Nephron progenitor cell (in vitro differentiated cells): ENCODE results near the gene ZBTB49.

ENCODE experiments used
- DNase-seq: peaks from one replicate; pipeline ENCODE4 v3.0.0; 2021
- H3K27ac Mint-ChIP-seq: 2 replicates; pipeline ENCODE4 v1.8.0; 2021; ENCODE audit warnings: mild to moderate bottlenecking, moderate library complexity, mixed read lengths
- H3K27me3 Mint-ChIP-seq: 2 replicates; pipeline ENCODE4 v1.8.0; 2021; ENCODE audit warnings: mild to moderate bottlenecking, low read depth, mixed read lengths; ENCODE audit not compliant: poor library complexity
- H3K36me3 Mint-ChIP-seq: 2 replicates; pipeline ENCODE4 v1.8.0; 2021; ENCODE audit warnings: low read depth, mixed read lengths
- H3K4me1 Mint-ChIP-seq: 2 replicates; pipeline ENCODE4 v1.8.0; 2021; ENCODE audit warnings: mixed read lengths
- H3K4me3 Mint-ChIP-seq: 2 replicates; pipeline ENCODE4 v1.8.0; 2021; ENCODE audit warnings: mild to moderate bottlenecking, moderate library complexity, mixed read lengths
- H3K9me3 Mint-ChIP-seq: 2 replicates; pipeline ENCODE4 v1.8.0; 2021; ENCODE audit warnings: mild to moderate bottlenecking, moderate library complexity, mixed read lengths
- TF ChIP-seq, protein P1 (sequence below): fragments of 200-600 bp; sonication (generic); IDR thresholded peaks from 2 replicates; pipeline ENCODE4 v1.5.0; 2021; ENCODE audit warnings: antibody characterized with exemption

The ZBTB49 gene

DNA sequence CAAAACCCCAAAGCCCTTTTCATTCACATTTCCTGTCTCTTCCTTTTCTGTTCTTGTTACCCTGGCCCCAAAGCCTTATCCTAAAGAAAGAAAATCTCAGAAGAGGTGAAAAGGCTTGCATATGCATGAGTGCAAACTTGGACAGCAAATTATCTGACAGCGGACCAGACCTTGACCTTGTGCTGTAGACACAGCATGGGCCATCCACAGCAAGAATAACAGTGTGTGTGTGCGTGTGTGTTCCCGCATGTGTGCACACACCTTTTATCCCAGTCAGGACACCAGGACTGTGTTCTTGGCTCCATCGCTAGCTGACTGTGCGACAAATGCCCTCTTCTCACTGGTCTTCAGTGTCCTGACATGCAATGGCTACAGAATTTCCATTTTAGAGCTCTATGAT, 35.3 kb downstream of the ZBTB49 start:
- no peaks in the 10 kb centered on the region for H3K9me3 Mint-ChIP-seq
- H3K4me1 Mint-ChIP-seq, result no peaks in the 10 kb centered on the region
- TF ChIP-seq, protein P1, sequence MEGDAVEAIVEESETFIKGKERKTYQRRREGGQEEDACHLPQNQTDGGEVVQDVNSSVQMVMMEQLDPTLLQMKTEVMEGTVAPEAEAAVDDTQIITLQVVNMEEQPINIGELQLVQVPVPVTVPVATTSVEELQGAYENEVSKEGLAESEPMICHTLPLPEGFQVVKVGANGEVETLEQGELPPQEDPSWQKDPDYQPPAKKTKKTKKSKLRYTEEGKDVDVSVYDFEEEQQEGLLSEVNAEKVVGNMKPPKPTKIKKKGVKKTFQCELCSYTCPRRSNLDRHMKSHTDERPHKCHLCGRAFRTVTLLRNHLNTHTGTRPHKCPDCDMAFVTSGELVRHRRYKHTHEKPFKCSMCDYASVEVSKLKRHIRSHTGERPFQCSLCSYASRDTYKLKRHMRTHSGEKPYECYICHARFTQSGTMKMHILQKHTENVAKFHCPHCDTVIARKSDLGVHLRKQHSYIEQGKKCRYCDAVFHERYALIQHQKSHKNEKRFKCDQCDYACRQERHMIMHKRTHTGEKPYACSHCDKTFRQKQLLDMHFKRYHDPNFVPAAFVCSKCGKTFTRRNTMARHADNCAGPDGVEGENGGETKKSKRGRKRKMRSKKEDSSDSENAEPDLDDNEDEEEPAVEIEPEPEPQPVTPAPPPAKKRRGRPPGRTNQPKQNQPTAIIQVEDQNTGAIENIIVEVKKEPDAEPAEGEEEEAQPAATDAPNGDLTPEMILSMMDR, result no peak
- H3K27me3 Mint-ChIP-seq, result peaks cover 17% of the 10 kb centered on the region
- H3K27ac Mint-ChIP-seq, result no peak overlapping the region
- no peak overlapping the region for H3K4me3 Mint-ChIP-seq
- H3K36me3 Mint-ChIP-seq, result peaks cover 18% of the 10 kb centered on the region
- no peak for DNase-seq

DNA sequence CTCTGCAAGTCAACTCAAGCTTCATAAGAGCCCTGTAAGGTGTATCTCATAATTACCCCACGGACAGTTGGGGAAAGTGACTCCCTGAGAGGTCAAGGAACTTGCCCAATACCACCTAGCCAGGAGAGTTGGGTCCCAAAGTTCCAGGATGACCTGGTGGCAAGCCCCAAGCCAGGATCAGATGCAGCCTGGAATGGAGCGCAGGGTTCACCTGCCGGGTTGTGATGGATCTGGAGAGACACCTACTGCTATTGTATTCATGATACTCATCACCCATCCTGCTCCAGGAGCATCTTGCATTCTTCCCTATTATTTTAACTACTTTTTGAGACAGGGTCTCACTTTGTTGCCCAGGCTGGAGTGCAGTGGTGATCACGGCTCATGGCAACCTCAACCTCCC, 36.1 kb downstream of the ZBTB49 start:
- no peaks in the 10 kb centered on the region for H3K9me3 Mint-ChIP-seq
- H3K36me3 Mint-ChIP-seq, result peaks cover 11% of the 10 kb centered on the region
- TF ChIP-seq, protein P1, result no peak
- DNase-seq, result no peak
- no peaks in the 10 kb centered on the region for H3K4me1 Mint-ChIP-seq
- peaks cover 20% of the 10 kb centered on the region for H3K27me3 Mint-ChIP-seq
- H3K27ac Mint-ChIP-seq, result no peak overlapping the region
- H3K4me3 Mint-ChIP-seq, result no peak overlapping the region

DNA sequence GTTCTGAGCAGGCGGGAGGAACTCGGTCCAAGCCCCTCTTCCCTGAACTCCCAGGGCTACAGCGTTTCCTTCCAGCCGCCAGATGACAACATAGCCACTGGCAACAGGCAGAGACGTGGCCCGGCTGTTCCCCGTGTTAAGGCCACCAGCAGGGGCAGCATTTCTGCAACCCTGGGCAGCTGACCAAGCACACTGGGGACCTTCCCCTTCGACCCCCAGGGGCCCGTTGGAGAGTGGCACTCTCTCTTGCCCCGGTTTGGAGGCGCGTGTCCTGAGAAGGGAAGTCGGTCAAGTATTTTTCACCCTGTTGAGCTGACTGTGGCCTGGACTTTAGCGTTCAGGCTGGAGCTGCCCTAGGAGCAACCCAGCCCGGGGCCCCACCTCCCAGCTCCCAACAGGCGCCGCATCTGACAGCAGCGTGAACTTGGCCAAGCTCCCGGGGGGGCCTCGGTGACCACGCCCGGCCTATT, 37.6 kb downstream of the ZBTB49 start:
- Mint-ChIP-seq H3K4me1 (no peaks in the 10 kb centered on the region), H3K36me3 (peaks cover 2% of the 10 kb centered on the region), H3K27me3 (peaks cover 25% of the 10 kb centered on the region), H3K4me3 (no peak overlapping the region), H3K9me3 (no peaks in the 10 kb centered on the region), H3K27ac (no peak overlapping the region)
- TF ChIP-seq, protein P1, result peak; percentile 36
- peak; percentile 43 for DNase-seq

DNA sequence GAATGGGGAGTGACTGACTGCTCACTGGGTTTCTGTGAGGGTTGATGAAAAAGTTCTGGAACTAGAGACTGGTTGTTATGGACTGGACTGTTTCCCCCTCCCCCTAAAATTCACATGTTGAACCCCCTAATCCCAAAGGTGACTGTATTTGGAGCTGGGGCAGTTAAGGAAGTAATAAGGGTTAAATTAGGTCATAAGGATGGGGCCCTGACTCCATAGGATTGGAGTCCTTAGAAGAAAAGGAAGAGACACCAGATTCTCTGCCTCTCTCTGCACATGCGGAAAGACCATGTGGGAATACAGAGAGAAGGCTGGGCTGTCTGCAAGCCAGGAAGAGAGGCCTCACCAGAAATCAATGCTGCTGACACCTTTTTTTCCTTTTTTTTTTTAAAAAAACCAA, 38.2 kb downstream of the ZBTB49 start:
- Mint-ChIP-seq H3K4me1 (no peaks in the 10 kb centered on the region), H3K27me3 (peaks cover 25% of the 10 kb centered on the region), H3K36me3 (no peaks in the 10 kb centered on the region), H3K27ac (no peak overlapping the region), H3K4me3 (no peak overlapping the region), H3K9me3 (no peaks in the 10 kb centered on the region)
- TF ChIP-seq, protein P1, result no peak
- DNase-seq, result no peak

DNA sequence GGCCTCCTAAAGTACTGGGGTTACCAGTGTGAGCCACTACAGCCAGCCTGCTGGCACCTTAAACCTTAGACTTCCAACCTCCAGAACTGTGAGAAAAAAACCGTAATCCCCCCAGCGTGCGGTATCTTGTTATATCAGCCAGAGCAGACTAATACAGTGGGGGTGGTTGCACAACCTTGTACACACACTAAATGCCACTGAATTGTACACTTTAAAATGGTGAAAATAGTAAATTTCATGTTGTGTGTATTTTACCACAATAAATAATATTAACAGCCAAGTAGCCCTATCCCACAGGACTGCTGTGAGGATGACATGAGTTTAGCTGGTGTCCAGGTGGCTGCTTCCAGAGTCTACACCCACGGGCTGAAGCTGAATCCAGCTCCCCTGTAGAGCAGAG, 38.8 kb downstream of the ZBTB49 start:
- Mint-ChIP-seq H3K27me3 (peaks cover 28% of the 10 kb centered on the region), H3K36me3 (no peaks in the 10 kb centered on the region), H3K27ac (no peak overlapping the region), H3K4me1 (no peaks in the 10 kb centered on the region), H3K9me3 (no peaks in the 10 kb centered on the region), H3K4me3 (no peak overlapping the region)
- no peak for DNase-seq
- TF ChIP-seq, protein P1, result no peak

DNA sequence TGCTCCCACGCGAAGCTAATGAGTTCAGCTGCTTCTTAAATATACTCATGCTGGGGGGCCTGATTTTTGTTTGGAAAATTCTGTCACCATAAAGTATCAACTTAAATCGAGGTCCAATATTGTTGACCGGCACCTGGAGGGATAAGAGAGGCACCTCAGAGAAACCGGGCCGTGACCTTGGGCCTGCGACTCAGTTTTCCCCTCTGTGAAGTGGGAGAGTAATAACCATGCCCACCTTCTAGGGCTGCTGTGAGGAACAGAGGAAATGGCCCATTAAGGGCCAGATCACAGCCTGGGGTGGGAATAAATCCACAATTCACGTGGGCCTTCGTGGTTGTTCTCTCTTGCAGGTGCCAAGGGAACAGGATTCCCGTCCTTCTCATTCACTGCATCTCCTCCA, 39.4 kb downstream of the ZBTB49 start:
- no peaks in the 10 kb centered on the region for H3K9me3 Mint-ChIP-seq
- no peak overlapping the region for H3K4me3 Mint-ChIP-seq
- H3K27ac Mint-ChIP-seq, result no peak overlapping the region
- TF ChIP-seq, protein P1, result no peak
- no peak for DNase-seq
- no peaks in the 10 kb centered on the region for H3K4me1 Mint-ChIP-seq
- no peaks in the 10 kb centered on the region for H3K36me3 Mint-ChIP-seq
- peaks cover 32% of the 10 kb centered on the region for H3K27me3 Mint-ChIP-seq
